Choroid plexus epithelial cell (primary cell): Measurements from ENCODE around the gene ALMS1.
"Not testable (repeated sequence)": the region's sequence is repeated elsewhere in the genome, so short reads cannot be mapped to it uniquely, and the experiment has no call there.

Experiments used
- DNase-seq: peaks from one replicate; pipeline ENCODE4 v3.0.0-alpha.2; 2010; ENCODE audit warnings: low read depth
- H3K4me3 ChIP-seq: 2 replicates; pipeline ENCODE4 v1.5.1; 2011; ENCODE audit warnings: low read depth, mild to moderate bottlenecking, control low read depth, low read length, moderate library complexity
- TF ChIP-seq, protein P1 (sequence below): conservative IDR thresholded peaks from 2 replicates; pipeline ENCODE4 v1.5.1; 2011; ENCODE audit warnings: low read depth, mild to moderate bottlenecking, control low read depth, inconsistent platforms, low read length, moderate library complexity

The ALMS1 gene

DNA sequence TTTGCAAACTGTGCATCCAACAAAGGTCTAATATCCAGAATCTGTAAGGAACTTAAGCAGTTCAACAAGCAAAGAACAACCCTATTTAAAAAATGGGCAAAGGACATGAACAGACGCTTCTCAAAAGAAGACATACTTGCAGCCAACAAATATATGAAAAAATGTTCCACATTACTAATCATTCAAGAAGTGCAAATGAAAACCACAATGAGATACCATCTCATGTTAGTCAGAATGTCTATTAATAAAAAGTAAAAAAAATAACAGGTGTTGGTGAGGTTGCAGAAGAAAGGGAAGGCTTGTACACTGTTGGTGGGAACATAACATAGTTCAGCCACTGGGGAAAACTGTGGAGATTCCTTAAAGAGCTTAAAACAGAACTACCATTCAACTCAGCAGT, 130.4 kb downstream of the ALMS1 start:
- no peak overlapping the region for H3K4me3 ChIP-seq
- TF ChIP-seq, protein P1, sequence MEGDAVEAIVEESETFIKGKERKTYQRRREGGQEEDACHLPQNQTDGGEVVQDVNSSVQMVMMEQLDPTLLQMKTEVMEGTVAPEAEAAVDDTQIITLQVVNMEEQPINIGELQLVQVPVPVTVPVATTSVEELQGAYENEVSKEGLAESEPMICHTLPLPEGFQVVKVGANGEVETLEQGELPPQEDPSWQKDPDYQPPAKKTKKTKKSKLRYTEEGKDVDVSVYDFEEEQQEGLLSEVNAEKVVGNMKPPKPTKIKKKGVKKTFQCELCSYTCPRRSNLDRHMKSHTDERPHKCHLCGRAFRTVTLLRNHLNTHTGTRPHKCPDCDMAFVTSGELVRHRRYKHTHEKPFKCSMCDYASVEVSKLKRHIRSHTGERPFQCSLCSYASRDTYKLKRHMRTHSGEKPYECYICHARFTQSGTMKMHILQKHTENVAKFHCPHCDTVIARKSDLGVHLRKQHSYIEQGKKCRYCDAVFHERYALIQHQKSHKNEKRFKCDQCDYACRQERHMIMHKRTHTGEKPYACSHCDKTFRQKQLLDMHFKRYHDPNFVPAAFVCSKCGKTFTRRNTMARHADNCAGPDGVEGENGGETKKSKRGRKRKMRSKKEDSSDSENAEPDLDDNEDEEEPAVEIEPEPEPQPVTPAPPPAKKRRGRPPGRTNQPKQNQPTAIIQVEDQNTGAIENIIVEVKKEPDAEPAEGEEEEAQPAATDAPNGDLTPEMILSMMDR = no peak
- DNase-seq = peak; percentile 13

GRCh38 chr2:73528688-73529087, 143.1 kb downstream of the ALMS1 start:
- H3K4me3 ChIP-seq = no peak overlapping the region
- TF ChIP-seq, protein P1 = no peak
- no peak for DNase-seq

DNA sequence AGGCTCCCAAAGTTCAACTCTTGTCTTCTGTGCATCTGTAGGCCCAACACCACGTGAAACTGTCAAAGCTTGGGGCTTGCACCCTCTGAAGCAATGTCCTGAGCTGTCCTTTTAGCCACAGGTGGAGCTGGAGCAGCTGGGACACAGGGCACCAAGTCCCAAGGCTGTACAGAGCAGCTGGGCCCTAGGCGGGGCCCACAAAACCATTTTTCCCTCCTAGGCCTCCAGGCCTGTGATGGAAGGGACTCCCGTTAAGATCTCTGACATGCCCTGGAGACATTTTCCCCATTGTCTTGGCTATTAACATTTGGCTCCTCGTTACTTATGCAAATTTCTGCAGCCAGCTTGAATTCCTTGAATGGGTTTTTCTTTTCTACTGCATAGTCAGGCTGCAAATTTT, 145.1 kb downstream of the ALMS1 start:
- H3K4me3 ChIP-seq, DNase-seq: not testable (repeated sequence)

DNA sequence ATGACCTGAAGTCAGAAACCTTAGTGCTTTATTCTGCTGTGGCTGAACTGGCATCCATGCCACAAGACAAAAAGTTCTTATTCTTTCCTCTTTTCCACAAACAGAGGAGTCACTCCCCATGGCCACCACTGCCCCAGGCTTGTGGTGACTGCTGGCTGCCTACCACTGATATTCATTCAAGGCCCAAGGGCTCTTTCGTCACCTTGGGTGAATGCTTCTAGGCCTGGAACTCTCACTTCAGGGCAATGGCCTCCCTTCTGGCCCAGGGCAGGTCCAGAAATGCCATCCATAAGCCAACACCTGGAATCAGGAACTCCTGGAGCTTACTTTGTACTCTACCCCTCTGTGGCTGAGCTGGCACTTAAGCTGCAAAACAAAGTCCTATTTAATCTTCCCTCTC, 146.7 kb downstream of the ALMS1 start:
- no peak overlapping the region for H3K4me3 ChIP-seq
- DNase-seq = no peak
- TF ChIP-seq, protein P1 = no peak

- TF ChIP-seq, protein P1 = no peak
- no peak overlapping the region for H3K4me3 ChIP-seq
- DNase-seq = no peak
Measured at GRCh38 chr2:73536133-73536840, 150.7 kb downstream of the ALMS1 start.

DNA sequence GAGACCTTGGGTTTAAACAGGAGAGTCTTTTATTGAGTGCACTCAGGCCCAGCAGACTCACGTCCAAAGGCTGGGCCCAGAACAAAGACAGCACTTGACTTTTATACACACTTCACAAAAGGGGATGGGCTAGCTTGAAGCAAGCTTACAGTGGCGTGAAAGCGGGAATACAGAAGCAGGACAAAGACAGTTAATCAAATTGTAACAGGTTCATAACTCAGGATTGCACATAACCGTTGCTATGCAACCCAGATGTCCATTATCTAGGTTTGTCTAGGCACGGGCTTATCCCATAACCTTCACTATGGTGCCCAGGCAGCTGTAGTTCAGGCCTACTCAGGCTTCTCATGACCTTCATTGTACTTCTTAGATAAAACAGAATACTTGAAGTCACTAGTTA, 175.2 kb downstream of the ALMS1 start:
- not testable (repeated sequence) for H3K4me3 ChIP-seq
- peak; percentile 27 for DNase-seq

DNA sequence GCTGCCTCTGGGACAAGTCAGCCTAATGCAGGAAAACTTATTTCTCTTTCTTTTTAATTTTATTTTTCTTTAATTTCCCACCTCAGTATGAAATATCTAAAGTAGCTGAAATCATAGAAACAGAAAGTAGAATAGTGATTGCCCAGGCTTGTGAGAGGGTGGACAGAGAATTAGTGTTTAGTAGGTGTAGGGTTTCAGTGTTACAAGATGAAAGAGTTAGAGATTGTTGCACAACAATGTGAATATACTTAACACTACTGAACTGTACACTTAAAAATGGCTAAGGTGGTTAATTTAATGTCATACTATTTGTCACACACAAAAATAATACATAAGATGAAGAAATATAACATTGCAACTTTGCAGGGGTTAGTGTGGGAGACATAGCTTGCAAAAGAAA, 175.8 kb downstream of the ALMS1 start:
- peak; percentile 67 for DNase-seq
- TF ChIP-seq, protein P1 = no peak
- no peak overlapping the region for H3K4me3 ChIP-seq

GRCh38 chr2:73564986-73565385, 179.3 kb downstream of the ALMS1 start:
- TF ChIP-seq, protein P1 = no peak
- no peak for DNase-seq

More at GRCh38 chr2:73564986-73565385, 179.3 kb downstream of the ALMS1 start:
- no peak overlapping the region for H3K4me3 ChIP-seq
